H9 (cell line): ENCODE measurements around the gene PF4V1. TPM values are rescaled to one million over a fixed set of nuclear protein-coding genes. Genes with fewer than 3 reads are reported as not detected.

ENCODE experiments used
- DNase-seq: peaks from one replicate; pipeline ENCODE4 v3.0.0-alpha.2; 2017
- H2AFZ ChIP-seq: one replicate; pipeline ENCODE4 v1.6.1; 2013; ENCODE audit warnings: mild to moderate bottlenecking, low read length, control low read depth, moderate library complexity
- H2AK5ac ChIP-seq: 2 replicates; pipeline ENCODE4 v1.6.1; 2013; ENCODE audit warnings: low read length, control low read depth, mixed read lengths; ENCODE audit not compliant: insufficient read length
- H2BK120ac ChIP-seq: one replicate; pipeline ENCODE4 v1.6.1; 2013; ENCODE audit warnings: low read depth, mild to moderate bottlenecking, low read length, control low read depth, inconsistent platforms; ENCODE audit not compliant: poor library complexity, severe bottlenecking
- H2BK12ac ChIP-seq: 2 replicates; pipeline ENCODE4 v1.6.1; 2013; ENCODE audit warnings: low read length, control low read depth, mixed read lengths, low read depth; ENCODE audit not compliant: insufficient read length
- H2BK15ac ChIP-seq: 2 replicates; pipeline ENCODE4 v1.6.1; 2013; ENCODE audit warnings: low read depth, low read length, control low read depth
- H2BK20ac ChIP-seq: one replicate; pipeline ENCODE4 v1.6.1; 2013; ENCODE audit warnings: low read depth, mild to moderate bottlenecking, low read length, control low read depth, inconsistent platforms; ENCODE audit not compliant: poor library complexity, severe bottlenecking
- H2BK5ac ChIP-seq: 2 replicates; pipeline ENCODE4 v1.6.1; 2013; ENCODE audit warnings: low read length, control low read depth, mixed read lengths; ENCODE audit not compliant: insufficient read length
- H3K14ac ChIP-seq: 2 replicates; pipeline ENCODE4 v1.6.1; 2013; ENCODE audit warnings: low read length, control low read depth; ENCODE audit not compliant: insufficient read depth
- H3K18ac ChIP-seq: 2 replicates; pipeline ENCODE4 v1.6.1; 2013; ENCODE audit warnings: low read depth, mild to moderate bottlenecking, mixed read lengths, low read length, control low read depth; ENCODE audit not compliant: insufficient read length
- H3K23ac ChIP-seq: 2 replicates; pipeline ENCODE4 v1.6.1; 2013; ENCODE audit warnings: low read length, control low read depth, mixed read lengths, low read depth; ENCODE audit not compliant: insufficient read length
- H3K23me2 ChIP-seq: 2 replicates; pipeline ENCODE4 v1.6.1; 2013; ENCODE audit warnings: low read depth, mild to moderate bottlenecking, mixed read lengths, low read length, control low read depth; ENCODE audit not compliant: insufficient read length, poor library complexity, severe bottlenecking
- H3K27ac ChIP-seq: 2 replicates; pipeline ENCODE4 v1.5.1; 2013; ENCODE audit warnings: low read length, control low read depth, mixed read lengths, low read depth; ENCODE audit not compliant: insufficient read length
- H3K27me3 ChIP-seq: 2 replicates; pipeline ENCODE4 v1.6.1; 2013; ENCODE audit warnings: low read length, control low read depth, inconsistent platforms; ENCODE audit not compliant: insufficient read depth
- H3K4ac ChIP-seq: 2 replicates; pipeline ENCODE4 v1.6.1; 2013; ENCODE audit warnings: low read depth, mild to moderate bottlenecking, control low read depth, inconsistent platforms, low read length, moderate library complexity
- H3K4me1 ChIP-seq: 2 replicates; pipeline ENCODE4 v1.6.1; 2013; ENCODE audit warnings: low read length, control low read depth, inconsistent platforms; ENCODE audit not compliant: insufficient read depth
- H3K4me2 ChIP-seq: 2 replicates; pipeline ENCODE4 v1.6.1; 2013; ENCODE audit warnings: low read length, control low read depth, mixed read lengths; ENCODE audit not compliant: insufficient read length, insufficient read depth
- H3K56ac ChIP-seq: 2 replicates; pipeline ENCODE4 v1.6.1; 2013; ENCODE audit warnings: low read depth, mild to moderate bottlenecking, mixed read lengths, low read length, control low read depth; ENCODE audit not compliant: insufficient read length
- H3K79me1 ChIP-seq: 2 replicates; pipeline ENCODE4 v1.6.1; 2013; ENCODE audit warnings: low read depth, mild to moderate bottlenecking, moderate library complexity, low read length, control low read depth, inconsistent platforms; ENCODE audit not compliant: insufficient read depth, poor library complexity, severe bottlenecking
- H3K79me2 ChIP-seq: 2 replicates; pipeline ENCODE4 v1.6.1; 2013; ENCODE audit warnings: low read length, control low read depth, inconsistent platforms; ENCODE audit not compliant: insufficient read depth
- H3K9ac ChIP-seq: 2 replicates; pipeline ENCODE4 v1.6.1; 2013; ENCODE audit warnings: low read length, control low read depth, mixed read lengths; ENCODE audit not compliant: insufficient read length; ENCODE audit errors: extremely low read depth
- H3K9me3 ChIP-seq: one replicate; pipeline ENCODE4 v1.6.1; 2013; ENCODE audit warnings: low read depth, low read length, inconsistent platforms; ENCODE audit not compliant: control insufficient read depth
- H3T11ph ChIP-seq: one replicate; pipeline ENCODE4 v1.6.1; 2013; ENCODE audit warnings: mild to moderate bottlenecking, low read length, control low read depth, inconsistent platforms
- H4K20me1 ChIP-seq: one replicate; pipeline ENCODE4 v1.6.1; 2013; ENCODE audit not compliant: control insufficient read depth, insufficient read length, insufficient read depth
- H4K5ac ChIP-seq: 2 replicates; pipeline ENCODE4 v1.6.1; 2013; ENCODE audit warnings: low read depth, mild to moderate bottlenecking, mixed read lengths, low read length, control low read depth; ENCODE audit not compliant: insufficient read length
- H4K8ac ChIP-seq: replicated peaks from 2 replicates; pipeline ENCODE4 v1.6.1; 2013; ENCODE audit warnings: low read length, control low read depth, mixed read lengths, low read depth; ENCODE audit not compliant: insufficient read length
- H4K91ac ChIP-seq: 2 replicates; pipeline ENCODE4 v1.6.1; 2013; ENCODE audit warnings: low read depth, mild to moderate bottlenecking, moderate library complexity, mixed read lengths, low read length, control low read depth; ENCODE audit not compliant: insufficient read length
- H3K27ac Mint-ChIP-seq, 3 experiments: 2 replicates in 2 of 3; 3 replicates in 1 of 3; pipeline ENCODE4 v1.8.0; 2020 to 2021; ENCODE audit warnings: mixed read lengths in 3 of 3, mild to moderate bottlenecking in 1 of 3, moderate library complexity in 1 of 3
- H3K27me3 Mint-ChIP-seq: 2 replicates; pipeline ENCODE4 v1.8.0; 2021; ENCODE audit warnings: low read depth, mild to moderate bottlenecking, moderate library complexity, mixed read lengths
- H3K36me3 Mint-ChIP-seq, 3 experiments: 2 replicates in 2 of 3; 3 replicates in 1 of 3; pipeline ENCODE4 v1.8.0; 2020 to 2021; ENCODE audit warnings: low read depth in 3 of 3, mixed read lengths in 3 of 3; ENCODE audit not compliant: insufficient read depth in 1 of 3
- H3K4me1 Mint-ChIP-seq, 2 experiments: 2 replicates each; pipeline ENCODE4 v1.8.0; 2020; ENCODE audit warnings: mixed read lengths in 2 of 2
- H3K4me3 Mint-ChIP-seq, 2 experiments: 2 replicates in 1 of 2; 3 replicates in 1 of 2; pipeline ENCODE4 v1.8.0; 2020 to 2021; ENCODE audit warnings: mild to moderate bottlenecking in 2 of 2, mixed read lengths in 2 of 2, moderate library complexity in 1 of 2
- H3K9me3 Mint-ChIP-seq, 2 experiments: 2 replicates in 1 of 2; 3 replicates in 1 of 2; pipeline ENCODE4 v1.8.0; 2020; ENCODE audit warnings: mild to moderate bottlenecking in 2 of 2, mixed read lengths in 2 of 2, moderate library complexity in 1 of 2
- WGBS: extraction: QIAGEN DNeasy Blood & Tissue Kit; methylation state at CpG from one replicate; pipeline ENCODE4 v1.1.7; 2013; ENCODE audit warnings: missing lambda C conversion rate, low lambda C conversion rate, mixed read lengths; ENCODE audit not compliant: insufficient read length; ENCODE audit errors: extremely low coverage; 5-methylcytosine and 5-hydroxymethylcytosine counted together
- total RNA-seq: library from RNA; stranded (reverse); gene quantifications from 2 replicates; pipeline ENCODE4 v1.2.1, GENCODE V29; 2021
- TF ChIP-seq, protein P1 (sequence below): fragments of 200-600 bp; sonication (generic); conservative IDR thresholded peaks from 3 replicates; pipeline ENCODE4 v1.8.0; 2021; ENCODE audit warnings: antibody characterized with exemption, mild to moderate bottlenecking

PF4V1 gene
- total RNA-seq, 1 experiment from 2014 or later = not detected

GRCh38 chr4:73821325-73821724 lies 31.8 kb upstream of the PF4V1 start:
- no peak overlapping the region for H2BK12ac ChIP-seq
- H2BK5ac ChIP-seq = no peak overlapping the region
- no CpG with 5 or more reads among the region's 4 CpGs for WGBS
- H3K27me3 Mint-ChIP-seq = no peaks in the 10 kb centered on the region
- no peak for DNase-seq
- peaks cover 7 to 8% of the 10 kb centered on the region in 2 experiments for H3K4me1 Mint-ChIP-seq
- H2BK15ac ChIP-seq = no peak overlapping the region
- H3K56ac ChIP-seq = no peak overlapping the region
- TF ChIP-seq, protein P1, sequence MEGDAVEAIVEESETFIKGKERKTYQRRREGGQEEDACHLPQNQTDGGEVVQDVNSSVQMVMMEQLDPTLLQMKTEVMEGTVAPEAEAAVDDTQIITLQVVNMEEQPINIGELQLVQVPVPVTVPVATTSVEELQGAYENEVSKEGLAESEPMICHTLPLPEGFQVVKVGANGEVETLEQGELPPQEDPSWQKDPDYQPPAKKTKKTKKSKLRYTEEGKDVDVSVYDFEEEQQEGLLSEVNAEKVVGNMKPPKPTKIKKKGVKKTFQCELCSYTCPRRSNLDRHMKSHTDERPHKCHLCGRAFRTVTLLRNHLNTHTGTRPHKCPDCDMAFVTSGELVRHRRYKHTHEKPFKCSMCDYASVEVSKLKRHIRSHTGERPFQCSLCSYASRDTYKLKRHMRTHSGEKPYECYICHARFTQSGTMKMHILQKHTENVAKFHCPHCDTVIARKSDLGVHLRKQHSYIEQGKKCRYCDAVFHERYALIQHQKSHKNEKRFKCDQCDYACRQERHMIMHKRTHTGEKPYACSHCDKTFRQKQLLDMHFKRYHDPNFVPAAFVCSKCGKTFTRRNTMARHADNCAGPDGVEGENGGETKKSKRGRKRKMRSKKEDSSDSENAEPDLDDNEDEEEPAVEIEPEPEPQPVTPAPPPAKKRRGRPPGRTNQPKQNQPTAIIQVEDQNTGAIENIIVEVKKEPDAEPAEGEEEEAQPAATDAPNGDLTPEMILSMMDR = no peak
- H3K14ac ChIP-seq = no peak overlapping the region
- no peak overlapping the region for H2AK5ac ChIP-seq
- no peak overlapping the region for H4K8ac ChIP-seq
- H3K23ac ChIP-seq = no peak overlapping the region
- H3K4me1 ChIP-seq = peaks cover 2% of the 10 kb centered on the region; the same call in 1 of the 2 replicates
- H3K36me3 Mint-ChIP-seq = no peaks in the 10 kb centered on the region; a peak in 1 of 7 replicates
- no peaks in the 10 kb centered on the region for H3K23me2 ChIP-seq
- no peak overlapping the region for H2BK20ac ChIP-seq
- no peaks in the 10 kb centered on the region for H3K27me3 ChIP-seq
- H4K5ac ChIP-seq = no peak overlapping the region
- no peak overlapping the region for H3K4me2 ChIP-seq
- no peaks in the 10 kb centered on the region for H3K79me2 ChIP-seq
- no peak overlapping the region for H2AFZ ChIP-seq
- no peaks in the 10 kb centered on the region for H3K9me3 ChIP-seq
- no peak overlapping the region for H3K9ac ChIP-seq
- H3K79me1 ChIP-seq = no peaks in the 10 kb centered on the region
- no peak overlapping the region for H2BK120ac ChIP-seq
- H3K27ac ChIP-seq = no peak overlapping the region
- H3K27ac Mint-ChIP-seq = no peak overlapping the region
- H3K4ac ChIP-seq = no peak overlapping the region
- no peak overlapping the region for H3T11ph ChIP-seq
- no peaks in the 10 kb centered on the region for H3K9me3 Mint-ChIP-seq
- H4K91ac ChIP-seq = no peak overlapping the region
- no peaks in the 10 kb centered on the region for H4K20me1 ChIP-seq
- no peak overlapping the region for H3K4me3 Mint-ChIP-seq
- H3K18ac ChIP-seq = no peak overlapping the region
